PC-9 (cell line): Measurements from ENCODE around the gene SH3BP4. TPM values are rescaled to one million over a fixed set of nuclear protein-coding genes. Genes with fewer than 3 reads are reported as not detected.
"Not testable (repeated sequence)": the region's sequence is repeated elsewhere in the genome, so short reads cannot be mapped to it uniquely, and the experiment has no call there.

Source experiments
- BruUV-seq: library from RNA; stranded (reverse); fragments of 400-500 nt; replicated peaks from 2 replicates; lab custom pipeline; 2021; lab: Mats Ljungman, UMichigan
- CTCF ChIA-PET: fragments of 300-600 bp; sonication (Branson Sonifier 250); formaldehyde crosslinking; loops from one replicate; lab custom pipeline; 2022; ENCODE audit warnings: antibody characterized with exemption; lab: Charles Lee
- POLR2A ChIA-PET: fragments of 300-600 bp; sonication (Branson Sonifier 250); formaldehyde crosslinking; loops from one replicate; lab custom pipeline; 2022; ENCODE audit warnings: antibody characterized with exemption; ENCODE audit not compliant: unreplicated experiment; lab: Charles Lee
- DNase-seq, 2 experiments: peaks; one replicate each; pipeline versions ENCODE4 v3.0.0 to v3.0.0-alpha.2; 2015 to 2022; ENCODE audit warnings: mixed read lengths in 1 of 2
- H2AFZ ChIP-seq: fragments of 200-600 bp; sonication (generic); 2 replicates; pipeline ENCODE4 v1.8.1; 2017; ENCODE audit warnings: antibody characterized with exemption
- H3F3A ChIP-seq: fragments of 200-600 bp; sonication (generic); 2 replicates; pipeline ENCODE4 v1.8.1; 2017; ENCODE audit warnings: antibody characterized with exemption, mild to moderate bottlenecking, low read depth; ENCODE audit not compliant: insufficient read depth
- H3K27ac ChIP-seq: fragments of 200-600 bp; sonication (generic); 2 replicates; pipeline ENCODE4 v1.6.1; 2016; ENCODE audit warnings: mixed run types
- H3K27me3 ChIP-seq: fragments of 200-600 bp; sonication (generic); 2 replicates; pipeline ENCODE4 v1.6.1; 2016; ENCODE audit warnings: low read depth, mixed run types; ENCODE audit not compliant: insufficient read depth
- H3K36me3 ChIP-seq: fragments of 200-600 bp; sonication (generic); 2 replicates; pipeline ENCODE4 v1.6.1; 2016; ENCODE audit warnings: low read depth, mixed run types
- H3K4me1 ChIP-seq: fragments of 200-600 bp; sonication (generic); replicated peaks from 2 replicates; pipeline ENCODE4 v1.6.1; 2016; ENCODE audit warnings: mixed run types; ENCODE audit not compliant: insufficient read depth
- H3K4me2 ChIP-seq: fragments of 200-600 bp; sonication (generic); 2 replicates; pipeline ENCODE4 v1.6.1; 2017; ENCODE audit warnings: mixed run types
- H3K4me3 ChIP-seq: fragments of 200-600 bp; sonication (generic); 2 replicates; pipeline ENCODE4 v1.6.1; 2016; ENCODE audit warnings: mixed run types
- H3K79me2 ChIP-seq: fragments of 200-600 bp; sonication (generic); 2 replicates; pipeline ENCODE4 v1.6.1; 2017; ENCODE audit warnings: low read depth, mixed run types
- H3K9me2 ChIP-seq: fragments of 200-600 bp; sonication (generic); 2 replicates; pipeline ENCODE4 v1.8.1; 2017; ENCODE audit warnings: mild to moderate bottlenecking; ENCODE audit not compliant: insufficient read depth
- H3K9me3 ChIP-seq: fragments of 200-600 bp; sonication (generic); 2 replicates; pipeline ENCODE4 v1.8.1; 2016; ENCODE audit warnings: low read depth; ENCODE audit not compliant: insufficient read depth
- H4K20me1 ChIP-seq: fragments of 200-600 bp; sonication (generic); 2 replicates; pipeline ENCODE4 v1.8.1; 2017; ENCODE audit not compliant: insufficient read depth
- CTCF ChIP-seq: fragments of 200-600 bp; sonication (generic); conservative IDR thresholded peaks from 2 replicates; pipeline ENCODE4 v1.6.1; 2017; ENCODE audit warnings: mixed run types, antibody characterized with exemption, mild to moderate bottlenecking, moderate library complexity
- EZH2 ChIP-seq: fragments of 200-600 bp; sonication (generic); IDR thresholded peaks from 2 replicates; pipeline ENCODE4 v1.8.0; 2017; ENCODE audit warnings: antibody characterized with exemption, low read depth
- intact Hi-C: fragments of 100-400 bp; cut with micrococcal nuclease; formaldehyde crosslinking; loops from one replicate; pipeline ENCODE4 v1.10.0; 2022; ENCODE audit not compliant: unreplicated experiment
- total RNA-seq: library from RNA; stranded (reverse); gene quantifications from 2 replicates; pipeline ENCODE4 v1.2.3, GENCODE V29; 2021

Gene SH3BP4
- total RNA-seq, 1 experiment from 2014 or later = 131 TPM

- Histone ChIP-seq H3K4me1 (peaks cover 31% of the 10 kb centered on the region), H3K4me3 (no peak overlapping the region), H2AFZ (no peak overlapping the region), H3K4me2 (no peak overlapping the region), H3K36me3 (peaks cover 11% of the 10 kb centered on the region), H3K9me3 (no peaks in the 10 kb centered on the region; the same call in 1 of the 2 replicates), H3K79me2 (peaks cover 92% of the 10 kb centered on the region), H4K20me1 (no peaks in the 10 kb centered on the region; the same call in 1 of the 2 replicates), H3K27ac (0 out of 2 replicates have a peak overlapping the region, but pooled peaks have one; percentile 16), H3F3A (peaks cover 39% of the 10 kb centered on the region), H3K27me3 (no peaks in the 10 kb centered on the region), H3K9me2 (no peaks in the 10 kb centered on the region)
- ChIA-PET CTCF (interaction anchor here (0.6 to 1.1 kb wide), 2 partner anchors 9 to 472 kb away, joined by 3 read pairs; no protein-coding TSS in a partner anchor), POLR2A (interaction anchor here (0.6 kb wide), 1 partner anchor 11 kb away, joined by 6 read pairs; no protein-coding TSS in a partner anchor)
- DNase-seq = no peak
- intact Hi-C loops = no loop called here
- TF ChIP-seq EZH2 (no peak), CTCF (no peak)
- BruUV-seq = no TSS peak
Observed at GRCh38 chr2:235017441-235017840, 65.6 kb downstream of the SH3BP4 start.

- POLR2A ChIA-PET = no interaction called here
- no peak overlapping the region for H3K27ac ChIP-seq
Observed at GRCh38 chr2:235018838-235019237, 67.0 kb downstream of the SH3BP4 start.

GRCh38 chr2:235020141-235020540, 68.3 kb downstream of the SH3BP4 start:
- H3K9me2 ChIP-seq, H4K20me1 ChIP-seq, H3K4me3 ChIP-seq, BruUV-seq, H3K36me3 ChIP-seq, DNase-seq, H3K27me3 ChIP-seq, H3K9me3 ChIP-seq, H2AFZ ChIP-seq, H3K4me2 ChIP-seq, intact Hi-C loops: not testable (repeated sequence)
- Histone ChIP-seq H3K27ac (peak overlapping the region; percentile 98), H3F3A (peaks cover 66% of the 10 kb centered on the region), H3K79me2 (peaks cover 92% of the 10 kb centered on the region), H3K4me1 (peaks cover 58% of the 10 kb centered on the region)
- ChIA-PET CTCF (interaction anchor here (0.6 kb wide), 1 partner anchor 82 kb away, joined by 8 read pairs; no protein-coding TSS in a partner anchor), POLR2A (interaction anchor here (0.6 kb wide), 1 partner anchor 62 kb away, joined by 4 read pairs; no protein-coding TSS in a partner anchor)

More at GRCh38 chr2:235018838-235019237, 67.0 kb downstream of the SH3BP4 start:
- Histone ChIP-seq H3K4me2 (no peak overlapping the region), H3F3A (peaks cover 53% of the 10 kb centered on the region), H2AFZ (no peak overlapping the region), H4K20me1 (no peaks in the 10 kb centered on the region; the same call in 1 of the 2 replicates), H3K36me3 (peaks cover 11% of the 10 kb centered on the region), H3K4me3 (no peak overlapping the region), H3K79me2 (peaks cover 92% of the 10 kb centered on the region), H3K9me2 (no peaks in the 10 kb centered on the region), H3K27me3 (no peaks in the 10 kb centered on the region), H3K9me3 (no peaks in the 10 kb centered on the region; the same call in 1 of the 2 replicates), H3K4me1 (peaks cover 44% of the 10 kb centered on the region)
- no TSS peak for BruUV-seq
- intact Hi-C loops = no loop called here
- CTCF ChIA-PET = no interaction called here
- no peak for TF ChIP-seq EZH2
- TF ChIP-seq CTCF = no peak
- DNase-seq = no peak
